HEK293 (cell line): Measurements from ENCODE around the gene RHOXF2.
"Not testable (repeated sequence)": the region's sequence is repeated elsewhere in the genome, so short reads cannot be mapped to it uniquely, and the experiment has no call there.

ENCODE experiments used
- SP2 ChIP-seq: fragments of 450-650 bp; formaldehyde crosslinking; IDR thresholded peaks from 2 replicates; pipeline ENCODE4 v1.5.1; 2016; ENCODE audit warnings: missing biosample characterization, missing genetic modification characterization
- ZNF114 ChIP-seq: fragments of 450-650 bp; formaldehyde crosslinking; IDR thresholded peaks from 2 replicates; pipeline ENCODE4 v1.5.0; 2017; ENCODE audit warnings: missing biosample characterization, missing genetic modification characterization
- ZNF133 ChIP-seq: fragments of 450-650 bp; formaldehyde crosslinking; IDR thresholded peaks from 2 replicates; pipeline ENCODE4 v1.5.1; 2016; ENCODE audit warnings: missing biosample characterization, missing genetic modification characterization
- ZNF529 ChIP-seq: fragments of 450-650 bp; formaldehyde crosslinking; IDR thresholded peaks from 2 replicates; pipeline ENCODE4 v1.5.1; 2017; ENCODE audit warnings: missing genetic modification characterization, missing biosample characterization; ENCODE audit not compliant: insufficient replicate concordance
- ZNF549 ChIP-seq: fragments of 450-650 bp; IDR thresholded peaks from 2 replicates; pipeline ENCODE4 v1.5.1; 2018; ENCODE audit warnings: missing biosample characterization, missing genetic modification characterization, mild to moderate bottlenecking, inconsistent platforms, moderate library complexity
- ZNF670 ChIP-seq: fragments of 450-650 bp; formaldehyde crosslinking; IDR thresholded peaks from 2 replicates; pipeline ENCODE4 v1.5.1; 2016; ENCODE audit warnings: missing biosample characterization, missing genetic modification characterization, low read depth
- ZNF791 ChIP-seq: fragments of 450-650 bp; formaldehyde crosslinking; IDR thresholded peaks from 2 replicates; pipeline ENCODE4 v1.5.1; 2016; ENCODE audit warnings: missing biosample characterization, missing genetic modification characterization
- TF ChIP-seq, protein P1 (sequence below): fragments of 450-650 bp; formaldehyde crosslinking; IDR thresholded peaks from 2 replicates; pipeline ENCODE4 v1.5.1; 2016; ENCODE audit warnings: missing biosample characterization, missing genetic modification characterization

DNA sequence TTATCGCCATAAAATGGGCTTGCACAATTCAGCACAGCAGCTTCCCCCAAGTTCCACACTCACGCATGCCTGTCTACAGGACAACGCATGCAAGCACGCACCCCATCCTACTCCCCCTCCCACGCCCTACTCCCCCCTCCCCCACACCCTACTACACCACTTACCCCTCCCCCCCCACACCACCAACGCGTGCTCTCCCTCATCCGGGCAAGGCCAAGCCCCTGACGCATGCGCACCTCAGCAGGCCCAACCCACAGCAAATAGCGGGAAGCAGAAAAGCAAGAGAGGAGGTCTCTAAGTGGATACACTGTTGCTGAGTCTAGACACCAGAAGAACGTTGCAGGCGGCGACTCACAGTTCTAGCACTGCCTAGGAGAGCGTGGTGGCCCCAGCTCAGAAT, at the start of gene RHOXF2:
- TF ChIP-seq, protein P1, sequence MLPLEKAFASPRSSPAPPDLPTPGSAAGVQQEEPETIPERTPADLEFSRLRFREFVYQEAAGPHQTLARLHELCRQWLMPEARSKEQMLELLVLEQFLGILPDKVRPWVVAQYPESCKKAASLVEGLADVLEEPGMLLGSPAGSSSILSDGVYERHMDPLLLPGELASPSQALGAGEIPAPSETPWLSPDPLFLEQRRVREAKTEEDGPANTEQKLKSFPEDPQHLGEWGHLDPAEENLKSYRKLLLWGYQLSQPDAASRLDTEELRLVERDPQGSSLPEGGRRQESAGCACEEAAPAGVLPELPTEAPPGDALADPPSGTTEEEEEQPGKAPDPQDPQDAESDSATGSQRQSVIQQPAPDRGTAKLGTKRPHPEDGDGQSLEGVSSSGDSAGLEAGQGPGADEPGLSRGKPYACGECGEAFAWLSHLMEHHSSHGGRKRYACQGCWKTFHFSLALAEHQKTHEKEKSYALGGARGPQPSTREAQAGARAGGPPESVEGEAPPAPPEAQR (tag by site-specific recombination): not testable (repeated sequence)
- TF ChIP-seq SP2; ZNF133; ZNF791 (tag by site-specific recombination); ZNF529 (tag by site-specific recombination); ZNF549 (tag by site-specific recombination); ZNF114 (tag by site-specific recombination); ZNF670 (tag by site-specific recombination): not testable (repeated sequence)
